Astrocyte of the cerebellum (primary cell): Measurements from ENCODE around the gene MMP25.

Source experiments
- DNase-seq: peaks from one replicate; pipeline ENCODE4 v3.0.0-alpha.2; 2011; ENCODE audit warnings: low read depth
- H3K4me3 ChIP-seq: 2 replicates; pipeline ENCODE4 v1.5.1; 2011; ENCODE audit warnings: mild to moderate bottlenecking, low read depth, low read length, moderate library complexity
- in situ Hi-C: cut with HindIII; loops from 2 replicates; pipeline ENCODE4 v1.10.0; 2017; ENCODE audit warnings: low sequenced_read_pairs
- TF ChIP-seq, protein P1 (sequence below): IDR thresholded peaks from 2 replicates; pipeline ENCODE4 v1.5.1; 2012; ENCODE audit warnings: low read length, low read depth, moderate library complexity, mild to moderate bottlenecking; ENCODE audit errors: missing control alignments

Gene MMP25

GRCh38 chr16:3084969-3085670 lies 38.8 kb downstream of the MMP25 start:
- TF ChIP-seq, protein P1, sequence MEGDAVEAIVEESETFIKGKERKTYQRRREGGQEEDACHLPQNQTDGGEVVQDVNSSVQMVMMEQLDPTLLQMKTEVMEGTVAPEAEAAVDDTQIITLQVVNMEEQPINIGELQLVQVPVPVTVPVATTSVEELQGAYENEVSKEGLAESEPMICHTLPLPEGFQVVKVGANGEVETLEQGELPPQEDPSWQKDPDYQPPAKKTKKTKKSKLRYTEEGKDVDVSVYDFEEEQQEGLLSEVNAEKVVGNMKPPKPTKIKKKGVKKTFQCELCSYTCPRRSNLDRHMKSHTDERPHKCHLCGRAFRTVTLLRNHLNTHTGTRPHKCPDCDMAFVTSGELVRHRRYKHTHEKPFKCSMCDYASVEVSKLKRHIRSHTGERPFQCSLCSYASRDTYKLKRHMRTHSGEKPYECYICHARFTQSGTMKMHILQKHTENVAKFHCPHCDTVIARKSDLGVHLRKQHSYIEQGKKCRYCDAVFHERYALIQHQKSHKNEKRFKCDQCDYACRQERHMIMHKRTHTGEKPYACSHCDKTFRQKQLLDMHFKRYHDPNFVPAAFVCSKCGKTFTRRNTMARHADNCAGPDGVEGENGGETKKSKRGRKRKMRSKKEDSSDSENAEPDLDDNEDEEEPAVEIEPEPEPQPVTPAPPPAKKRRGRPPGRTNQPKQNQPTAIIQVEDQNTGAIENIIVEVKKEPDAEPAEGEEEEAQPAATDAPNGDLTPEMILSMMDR = no peak
- H3K4me3 ChIP-seq = no peak overlapping the region
- DNase-seq = no peak
- in situ Hi-C loops = no loop called here

GRCh38 chr16:3085868-3086595 lies 39.7 kb downstream of the MMP25 start:
- in situ Hi-C loops = no loop called here
- H3K4me3 ChIP-seq = no peak overlapping the region
- TF ChIP-seq, protein P1 = no peak
- DNase-seq = no peak

- in situ Hi-C loops = no loop called here
- H3K4me3 ChIP-seq = no peak overlapping the region
- DNase-seq = no peak
- TF ChIP-seq, protein P1 = no peak
Observed at GRCh38 chr16:3086596-3087242, 40.4 kb downstream of the MMP25 start.

DNA sequence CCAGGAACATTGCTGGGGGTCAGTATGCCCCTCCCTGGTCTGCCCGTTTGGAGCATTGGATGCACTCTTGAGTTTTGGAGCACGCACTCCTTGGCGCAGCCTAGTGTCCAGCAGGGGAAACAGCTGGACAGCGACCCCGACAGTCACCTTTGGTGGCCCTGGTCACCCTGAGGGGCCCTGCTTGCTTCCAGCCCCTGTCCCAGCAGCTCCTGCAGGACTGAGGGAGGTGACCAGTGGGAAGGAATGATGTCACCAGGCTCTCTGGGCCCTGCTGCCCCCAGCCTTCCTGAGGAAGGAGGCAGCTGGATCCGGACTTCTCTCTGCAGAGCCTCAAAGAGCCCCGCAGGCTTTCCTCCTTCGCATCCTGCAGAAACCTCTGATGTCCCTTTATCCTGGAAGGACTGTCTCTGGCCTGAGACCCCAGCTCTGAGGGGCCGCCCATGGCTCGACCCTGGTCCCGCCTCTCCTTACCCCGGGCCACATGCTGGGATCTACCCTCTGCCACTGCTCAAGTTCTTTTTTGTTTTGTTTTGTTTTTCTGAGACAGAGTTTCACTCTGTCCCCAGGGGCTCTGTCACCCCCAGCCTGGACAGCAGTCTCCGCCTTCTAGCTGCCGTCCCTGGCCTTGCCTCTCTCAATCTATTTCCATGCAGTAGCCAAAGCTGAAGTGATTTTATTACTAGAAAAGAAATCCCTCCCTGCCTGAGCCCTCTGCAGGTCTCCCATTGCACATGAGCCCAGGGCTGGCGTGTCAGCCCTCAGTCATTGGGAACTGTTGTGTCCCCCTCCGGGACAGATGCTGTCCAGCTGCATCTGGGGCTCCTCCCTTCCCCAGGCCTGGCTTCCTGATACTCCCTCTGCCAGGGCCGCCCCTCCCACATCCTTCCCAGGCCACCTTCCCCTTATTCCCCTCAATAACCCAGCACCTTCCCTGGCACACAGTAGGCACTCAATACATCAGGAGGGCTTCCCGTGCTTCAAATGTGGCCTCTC lies 41.2 kb downstream of the MMP25 start:
- in situ Hi-C loops = no loop called here
- no peak overlapping the region for H3K4me3 ChIP-seq
- no peak for DNase-seq
- TF ChIP-seq, protein P1 = peak; percentile 4

DNA sequence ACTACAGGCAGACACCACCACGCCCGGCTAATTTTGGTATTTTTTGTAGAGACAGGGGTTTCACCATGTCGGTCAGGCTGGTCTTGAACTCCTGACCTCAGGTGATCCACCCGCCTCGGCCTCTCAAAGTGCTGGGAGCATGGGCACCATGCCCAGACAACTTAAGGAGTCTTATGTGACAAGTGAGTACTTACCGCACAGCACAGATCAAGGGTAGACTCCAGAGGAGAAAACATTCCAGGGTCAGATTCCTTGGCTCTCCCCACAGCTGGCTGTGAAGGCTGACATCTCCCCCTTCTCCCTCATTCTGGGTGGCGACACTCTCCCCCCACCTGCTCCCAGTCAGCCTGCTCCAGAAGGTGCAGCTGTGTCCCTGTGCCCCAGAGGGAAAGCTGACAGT lies 42.1 kb downstream of the MMP25 start:
- in situ Hi-C loops = no loop called here

More for the DNA sequence above, 42.1 kb downstream of the MMP25 start:
- H3K4me3 ChIP-seq = no peak overlapping the region
- TF ChIP-seq, protein P1 = no peak
- no peak for DNase-seq
